Measurements from ENCODE around the gene RAB11B. TPM values are rescaled to one million over a fixed set of nuclear protein-coding genes. Genes with fewer than 3 reads are reported as not detected.

RAB11B gene
- total and polyA plus RNA-seq, 2 of the 13 experiments (the other 11 are each of a cell fraction or from before 2014, with no cell fraction given) = 6.0 to 28.4 TPM

DNA sequence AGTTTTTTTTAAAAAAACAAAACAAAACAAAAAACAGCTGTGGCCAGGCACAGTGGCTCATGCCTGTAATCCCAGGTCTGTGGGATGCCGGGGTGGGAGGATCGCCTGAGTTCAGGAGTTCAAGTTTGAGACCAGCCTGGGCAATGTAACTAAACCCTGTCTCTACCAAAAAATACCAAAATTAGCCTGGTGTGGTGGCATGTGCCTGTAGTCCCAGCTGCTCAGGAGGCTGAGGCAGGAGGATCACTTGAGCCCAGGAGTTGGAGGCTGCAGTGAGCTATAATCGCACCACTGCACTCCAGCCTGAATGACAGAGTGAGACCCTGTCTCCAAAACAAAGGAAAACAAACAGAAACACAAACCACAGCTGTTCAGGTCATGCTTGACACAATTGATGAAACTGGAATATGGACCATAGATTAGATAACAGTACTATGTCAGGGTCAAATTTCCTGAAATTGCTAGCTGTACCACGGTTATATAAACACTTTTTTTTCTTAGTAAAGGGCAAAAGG lies 33.1 kb upstream of the RAB11B start (continued):
- TF ChIP-seq ZSCAN22 (CRISPR knock-in tag; IDR thresholded peaks at IDR 0.05) = no peak
- TF ChIP-seq, protein P1, sequence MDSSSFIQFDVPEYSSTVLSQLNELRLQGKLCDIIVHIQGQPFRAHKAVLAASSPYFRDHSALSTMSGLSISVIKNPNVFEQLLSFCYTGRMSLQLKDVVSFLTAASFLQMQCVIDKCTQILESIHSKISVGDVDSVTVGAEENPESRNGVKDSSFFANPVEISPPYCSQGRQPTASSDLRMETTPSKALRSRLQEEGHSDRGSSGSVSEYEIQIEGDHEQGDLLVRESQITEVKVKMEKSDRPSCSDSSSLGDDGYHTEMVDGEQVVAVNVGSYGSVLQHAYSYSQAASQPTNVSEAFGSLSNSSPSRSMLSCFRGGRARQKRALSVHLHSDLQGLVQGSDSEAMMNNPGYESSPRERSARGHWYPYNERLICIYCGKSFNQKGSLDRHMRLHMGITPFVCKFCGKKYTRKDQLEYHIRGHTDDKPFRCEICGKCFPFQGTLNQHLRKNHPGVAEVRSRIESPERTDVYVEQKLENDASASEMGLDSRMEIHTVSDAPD (CRISPR knock-in tag; IDR thresholded peaks at IDR 0.05) = peak; percentile 77; the same call in 1 of the 2 replicates
- TF ChIP-seq, protein P2, sequence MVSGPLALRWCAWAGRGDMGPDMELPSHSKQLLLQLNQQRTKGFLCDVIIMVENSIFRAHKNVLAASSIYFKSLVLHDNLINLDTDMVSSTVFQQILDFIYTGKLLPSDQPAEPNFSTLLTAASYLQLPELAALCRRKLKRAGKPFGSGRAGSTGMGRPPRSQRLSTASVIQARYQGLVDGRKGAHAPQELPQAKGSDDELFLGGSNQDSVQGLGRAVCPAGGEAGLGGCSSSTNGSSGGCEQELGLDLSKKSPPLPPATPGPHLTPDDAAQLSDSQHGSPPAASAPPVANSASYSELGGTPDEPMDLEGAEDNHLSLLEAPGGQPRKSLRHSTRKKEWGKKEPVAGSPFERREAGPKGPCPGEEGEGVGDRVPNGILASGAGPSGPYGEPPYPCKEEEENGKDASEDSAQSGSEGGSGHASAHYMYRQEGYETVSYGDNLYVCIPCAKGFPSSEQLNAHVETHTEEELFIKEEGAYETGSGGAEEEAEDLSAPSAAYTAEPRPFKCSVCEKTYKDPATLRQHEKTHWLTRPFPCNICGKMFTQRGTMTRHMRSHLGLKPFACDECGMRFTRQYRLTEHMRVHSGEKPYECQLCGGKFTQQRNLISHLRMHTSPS (CRISPR knock-in tag; IDR thresholded peaks at IDR 0.05; ENCODE audit: low read depth) = no peak; the same call in 1 of the 2 replicates
- TF ChIP-seq SMAD3 (CRISPR knock-in tag; IDR thresholded peaks at IDR 0.05) = peak; percentile 47; the same call in 1 of the 2 replicates
- TF ChIP-seq YEATS4 (CRISPR knock-in tag; IDR thresholded peaks at IDR 0.05; ENCODE audit: borderline replicate concordance) = peak; percentile 59; the same call in 1 of the 2 replicates
- TF ChIP-seq ZNF264 (CRISPR knock-in tag; IDR thresholded peaks at IDR 0.05) = peak; percentile 80; the same call in 1 of the 2 replicates
- peak; percentile 33; the same call in 1 of the 2 replicates for TF ChIP-seq STAG1 (CRISPR knock-in tag; IDR thresholded peaks at IDR 0.05)
- TF ChIP-seq ZBTB38 (CRISPR knock-in tag; IDR thresholded peaks at IDR 0.05) = no peak
- TF ChIP-seq SKI (IDR thresholded peaks at IDR 0.05; ENCODE audit: partially characterized antibody) = peak; percentile 91
- TF ChIP-seq KDM5B (CRISPR knock-in tag; IDR thresholded peaks at IDR 0.05; ENCODE audit: borderline replicate concordance) = no peak
- no peak for TF ChIP-seq ZNF773 (CRISPR knock-in tag; IDR thresholded peaks at IDR 0.05; ENCODE audit: borderline replicate concordance)
- peak; percentile 78 for TF ChIP-seq TBL1XR1 (IDR thresholded peaks at IDR 0.05; ENCODE audit: borderline replicate concordance, low read length, partially characterized antibody)
- TF ChIP-seq SRY (CRISPR knock-in tag; IDR thresholded peaks at IDR 0.05) = peak; percentile 49; the same call in 1 of the 2 replicates
- no peak for TF ChIP-seq SNRNP70 (IDR thresholded peaks at IDR 0.05; ENCODE audit: low read depth, low read length)
- no peak for TF ChIP-seq ZFY (CRISPR knock-in tag; IDR thresholded peaks at IDR 0.05)
- TF ChIP-seq NCOR1 (IDR thresholded peaks at IDR 0.05; ENCODE audit: borderline replicate concordance, low read length) = peak; percentile 93
- TF ChIP-seq, protein P3, sequence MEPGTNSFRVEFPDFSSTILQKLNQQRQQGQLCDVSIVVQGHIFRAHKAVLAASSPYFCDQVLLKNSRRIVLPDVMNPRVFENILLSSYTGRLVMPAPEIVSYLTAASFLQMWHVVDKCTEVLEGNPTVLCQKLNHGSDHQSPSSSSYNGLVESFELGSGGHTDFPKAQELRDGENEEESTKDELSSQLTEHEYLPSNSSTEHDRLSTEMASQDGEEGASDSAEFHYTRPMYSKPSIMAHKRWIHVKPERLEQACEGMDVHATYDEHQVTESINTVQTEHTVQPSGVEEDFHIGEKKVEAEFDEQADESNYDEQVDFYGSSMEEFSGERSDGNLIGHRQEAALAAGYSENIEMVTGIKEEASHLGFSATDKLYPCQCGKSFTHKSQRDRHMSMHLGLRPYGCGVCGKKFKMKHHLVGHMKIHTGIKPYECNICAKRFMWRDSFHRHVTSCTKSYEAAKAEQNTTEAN (CRISPR knock-in tag; conservative IDR thresholded peaks at IDR 0.05) = peak; percentile 92
- TF ChIP-seq, protein P4, sequence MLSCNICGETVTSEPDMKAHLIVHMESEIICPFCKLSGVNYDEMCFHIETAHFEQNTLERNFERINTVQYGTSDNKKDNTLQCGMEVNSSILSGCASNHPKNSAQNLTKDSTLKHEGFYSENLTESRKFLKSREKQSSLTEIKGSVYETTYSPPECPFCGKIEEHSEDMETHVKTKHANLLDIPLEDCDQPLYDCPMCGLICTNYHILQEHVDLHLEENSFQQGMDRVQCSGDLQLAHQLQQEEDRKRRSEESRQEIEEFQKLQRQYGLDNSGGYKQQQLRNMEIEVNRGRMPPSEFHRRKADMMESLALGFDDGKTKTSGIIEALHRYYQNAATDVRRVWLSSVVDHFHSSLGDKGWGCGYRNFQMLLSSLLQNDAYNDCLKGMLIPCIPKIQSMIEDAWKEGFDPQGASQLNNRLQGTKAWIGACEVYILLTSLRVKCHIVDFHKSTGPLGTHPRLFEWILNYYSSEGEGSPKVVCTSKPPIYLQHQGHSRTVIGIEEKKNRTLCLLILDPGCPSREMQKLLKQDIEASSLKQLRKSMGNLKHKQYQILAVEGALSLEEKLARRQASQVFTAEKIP (CRISPR knock-in tag; IDR thresholded peaks at IDR 0.05; ENCODE audit: borderline replicate concordance) = no peak
- TF ChIP-seq ZFP36L2 (CRISPR knock-in tag; IDR thresholded peaks at IDR 0.05) = no peak
- no peak for TF ChIP-seq SIN3B (IDR thresholded peaks at IDR 0.05; ENCODE audit: low read length)
- no peak for TF ChIP-seq MAF1 (CRISPR knock-in tag; IDR thresholded peaks at IDR 0.05; ENCODE audit: borderline replicate concordance)
- TF ChIP-seq ZNF354B (CRISPR knock-in tag; IDR thresholded peaks at IDR 0.05) = 0 out of 2 replicates have a peak, but pooled peaks have one; percentile 41
- TF ChIP-seq, protein P5, sequence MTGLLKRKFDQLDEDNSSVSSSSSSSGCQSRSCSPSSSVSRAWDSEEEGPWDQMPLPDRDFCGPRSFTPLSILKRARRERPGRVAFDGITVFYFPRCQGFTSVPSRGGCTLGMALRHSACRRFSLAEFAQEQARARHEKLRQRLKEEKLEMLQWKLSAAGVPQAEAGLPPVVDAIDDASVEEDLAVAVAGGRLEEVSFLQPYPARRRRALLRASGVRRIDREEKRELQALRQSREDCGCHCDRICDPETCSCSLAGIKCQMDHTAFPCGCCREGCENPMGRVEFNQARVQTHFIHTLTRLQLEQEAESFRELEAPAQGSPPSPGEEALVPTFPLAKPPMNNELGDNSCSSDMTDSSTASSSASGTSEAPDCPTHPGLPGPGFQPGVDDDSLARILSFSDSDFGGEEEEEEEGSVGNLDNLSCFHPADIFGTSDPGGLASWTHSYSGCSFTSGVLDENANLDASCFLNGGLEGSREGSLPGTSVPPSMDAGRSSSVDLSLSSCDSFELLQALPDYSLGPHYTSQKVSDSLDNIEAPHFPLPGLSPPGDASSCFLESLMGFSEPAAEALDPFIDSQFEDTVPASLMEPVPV (CRISPR knock-in tag; IDR thresholded peaks at IDR 0.05) = no peak
